Muscle layer of duodenum (tissue), 2 donors: ENCODE results near the gene CAMKMT.

Source experiments
- H3K27ac ChIP-seq: one replicate; pipeline ENCODE4 v1.7.0; 2013; ENCODE audit warnings: mild to moderate bottlenecking, low read length
- H3K27me3 ChIP-seq: one replicate; pipeline ENCODE4 v1.7.0; 2013; ENCODE audit warnings: low read depth, mild to moderate bottlenecking, control low read depth, low read length
- H3K36me3 ChIP-seq, 2 donors: one replicate each; pipeline ENCODE4 v1.7.0; 2013; ENCODE audit warnings: low read length in 2 of 2, control low read depth in 1 of 2, mild to moderate bottlenecking in 1 of 2; ENCODE audit not compliant: insufficient read depth in 2 of 2, control insufficient read depth in 1 of 2
- H3K4me1 ChIP-seq, 2 donors: one replicate each; pipeline ENCODE4 v1.7.0; 2013; ENCODE audit warnings: low read length in 2 of 2, mild to moderate bottlenecking in 2 of 2, control low read depth in 1 of 2, moderate library complexity in 1 of 2; ENCODE audit not compliant: insufficient read depth in 2 of 2, control insufficient read depth in 1 of 2
- H3K4me3 ChIP-seq, 2 donors: one replicate each; pipeline ENCODE4 v1.7.0; 2013; ENCODE audit warnings: low read length in 2 of 2, low read depth in 1 of 2, mild to moderate bottlenecking in 1 of 2
- H3K9me3 ChIP-seq, 2 donors: one replicate each; pipeline ENCODE4 v1.7.0; 2013; ENCODE audit warnings: low read length in 2 of 2, control low read depth in 1 of 2, mild to moderate bottlenecking in 1 of 2; ENCODE audit not compliant: control insufficient read depth in 1 of 2
- donor health status: healthy.

CAMKMT gene

DNA sequence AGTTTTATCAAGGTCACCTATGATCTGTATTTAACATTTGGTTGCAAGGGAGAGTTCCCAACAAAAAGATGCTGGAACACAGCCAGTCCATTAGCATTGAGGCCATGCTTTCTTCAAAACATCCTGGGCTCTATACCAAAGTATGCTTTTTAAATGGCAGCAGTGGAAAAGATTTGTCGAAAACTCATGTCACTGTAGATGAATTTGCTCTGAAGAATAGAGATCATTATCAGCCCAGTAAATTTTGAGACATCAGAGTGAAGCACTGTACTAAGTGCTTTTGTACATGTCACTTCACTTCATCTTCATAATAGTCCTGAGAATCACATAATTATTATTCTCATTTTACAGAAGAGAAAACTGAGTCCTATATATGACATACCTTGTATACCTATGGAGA is 189.8 kb downstream of the CAMKMT start:
- H3K27me3 ChIP-seq = no peaks in the 10 kb centered on the region
- no peaks in the 10 kb centered on the region for H3K4me1 ChIP-seq
- H3K27ac ChIP-seq = no peak overlapping the region
- no peak overlapping the region for H3K4me3 ChIP-seq
- no peaks in the 10 kb centered on the region for H3K9me3 ChIP-seq
- H3K36me3 ChIP-seq = no peaks in the 10 kb centered on the region

DNA sequence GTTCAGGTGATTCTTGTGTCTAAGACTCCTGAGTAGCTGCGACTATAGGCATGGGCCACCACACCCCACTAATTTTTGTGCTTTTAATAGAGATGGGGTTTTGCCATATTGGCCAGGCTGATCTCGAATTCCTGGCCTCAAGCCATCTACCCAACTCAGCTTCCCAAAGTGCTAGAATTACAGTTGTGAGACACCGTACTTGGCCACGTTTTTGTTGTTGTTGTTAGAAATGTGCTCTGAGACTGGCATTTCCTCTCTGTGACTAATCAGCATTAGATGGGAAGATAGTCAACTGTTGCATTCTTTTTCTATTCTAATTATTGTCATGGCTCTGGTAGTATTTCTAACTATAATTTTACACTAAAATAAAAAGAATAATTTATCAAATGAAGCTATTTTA is 191.7 kb downstream of the CAMKMT start:
- Histone ChIP-seq H3K4me1 (no peaks in the 10 kb centered on the region), H3K27ac (no peak overlapping the region), H3K27me3 (no peaks in the 10 kb centered on the region), H3K9me3 (peaks cover 0 to 2% of the 10 kb centered on the region in 2 donors), H3K4me3 (no peak overlapping the region), H3K36me3 (no peaks in the 10 kb centered on the region)

DNA sequence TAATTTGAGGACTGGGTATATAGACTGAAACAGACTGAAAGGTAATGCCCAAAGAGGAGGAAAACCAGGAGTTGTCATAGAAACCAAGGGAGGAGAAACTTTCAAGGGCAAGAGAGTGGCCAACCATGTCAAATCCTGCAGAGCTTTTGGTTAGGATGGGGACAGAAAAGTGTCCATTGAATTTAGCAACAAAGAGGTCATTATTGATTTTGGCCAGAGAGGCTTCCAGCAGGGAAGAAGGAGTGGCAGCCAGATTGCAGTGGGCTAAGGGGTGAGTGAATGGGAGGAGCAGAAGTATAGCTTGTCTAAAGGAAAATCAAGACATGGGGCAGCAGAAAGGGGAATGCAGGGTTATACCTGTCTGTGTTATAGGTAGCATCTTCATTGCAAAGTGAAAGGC is 194.0 kb downstream of the CAMKMT start:
- Histone ChIP-seq H3K27ac (no peak overlapping the region), H3K4me3 (no peak overlapping the region), H3K36me3 (no peaks in the 10 kb centered on the region), H3K9me3 (peaks cover 0 to 3% of the 10 kb centered on the region in 2 donors), H3K27me3 (no peaks in the 10 kb centered on the region), H3K4me1 (no peaks in the 10 kb centered on the region)

DNA sequence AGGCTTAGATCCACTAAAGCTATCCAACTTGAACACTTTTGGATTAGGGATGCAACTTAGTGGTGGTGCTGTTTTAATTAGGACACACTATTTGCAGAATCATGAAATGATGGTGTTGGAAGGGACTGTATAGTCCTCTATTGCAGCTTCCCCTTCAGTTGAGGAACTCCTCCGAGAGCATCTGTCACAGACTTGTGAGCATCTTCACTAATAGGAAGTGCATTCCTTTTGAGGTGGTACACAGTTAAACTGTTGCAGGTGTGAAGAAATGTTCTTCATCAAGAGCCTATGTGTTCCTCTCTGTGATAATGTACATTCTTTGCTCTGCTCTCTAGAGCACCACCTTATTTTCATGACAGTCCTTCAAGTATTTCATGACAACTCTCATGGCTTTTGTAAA is 197.4 kb downstream of the CAMKMT start:
- no peaks in the 10 kb centered on the region for H3K4me1 ChIP-seq
- no peaks in the 10 kb centered on the region for H3K27me3 ChIP-seq
- no peak overlapping the region for H3K27ac ChIP-seq
- H3K4me3 ChIP-seq = no peak overlapping the region
- no peaks in the 10 kb centered on the region for H3K36me3 ChIP-seq
- H3K9me3 ChIP-seq = peaks cover 0 to 3% of the 10 kb centered on the region in 2 donors

DNA sequence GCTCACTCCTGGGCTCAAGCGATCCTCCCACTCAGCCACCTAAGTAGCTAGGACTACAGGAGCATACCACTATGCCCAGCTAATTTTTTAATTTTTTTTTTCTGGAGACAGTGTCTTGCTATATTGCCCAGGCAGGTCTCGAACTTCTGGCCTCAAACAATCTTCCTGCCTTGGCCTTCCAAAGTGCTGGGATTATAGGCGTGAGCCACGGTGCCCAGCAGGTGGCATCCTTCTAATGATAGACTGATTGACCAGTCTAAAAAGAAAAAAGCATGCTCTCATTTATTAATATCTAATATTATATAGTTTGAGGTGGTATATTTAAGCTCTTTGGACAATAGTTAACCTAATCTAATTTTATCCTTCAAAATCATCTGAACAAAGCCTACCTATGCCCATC is 198.6 kb downstream of the CAMKMT start:
- Histone ChIP-seq H3K27me3 (no peaks in the 10 kb centered on the region), H3K9me3 (peaks cover 0 to 3% of the 10 kb centered on the region in 2 donors), H3K4me1 (no peaks in the 10 kb centered on the region), H3K36me3 (no peaks in the 10 kb centered on the region), H3K27ac (no peak overlapping the region), H3K4me3 (no peak overlapping the region)

DNA sequence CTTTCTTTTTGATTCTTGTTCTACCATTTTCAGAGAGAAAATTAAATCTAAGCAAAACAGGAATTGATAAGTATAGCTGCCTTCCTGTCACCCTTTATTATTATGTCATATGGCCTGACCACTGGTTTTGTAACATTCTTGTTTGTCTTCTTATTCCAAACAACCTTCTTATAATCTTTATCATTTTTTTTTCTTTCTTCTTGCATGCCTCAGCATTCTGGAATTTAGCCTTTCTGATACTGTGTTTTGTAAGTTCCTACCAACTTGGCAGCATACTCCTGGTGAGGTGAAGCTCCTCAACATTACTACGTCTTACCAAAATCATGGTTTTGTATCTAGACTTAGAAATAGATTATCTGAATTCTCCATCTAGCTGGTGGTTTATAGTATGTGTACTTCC is 199.2 kb downstream of the CAMKMT start:
- no peaks in the 10 kb centered on the region for H3K4me1 ChIP-seq
- no peaks in the 10 kb centered on the region for H3K36me3 ChIP-seq
- H3K27me3 ChIP-seq = no peaks in the 10 kb centered on the region
- H3K9me3 ChIP-seq = peaks cover 0 to 3% of the 10 kb centered on the region in 2 donors
- H3K4me3 ChIP-seq = no peak overlapping the region
- H3K27ac ChIP-seq = no peak overlapping the region

DNA sequence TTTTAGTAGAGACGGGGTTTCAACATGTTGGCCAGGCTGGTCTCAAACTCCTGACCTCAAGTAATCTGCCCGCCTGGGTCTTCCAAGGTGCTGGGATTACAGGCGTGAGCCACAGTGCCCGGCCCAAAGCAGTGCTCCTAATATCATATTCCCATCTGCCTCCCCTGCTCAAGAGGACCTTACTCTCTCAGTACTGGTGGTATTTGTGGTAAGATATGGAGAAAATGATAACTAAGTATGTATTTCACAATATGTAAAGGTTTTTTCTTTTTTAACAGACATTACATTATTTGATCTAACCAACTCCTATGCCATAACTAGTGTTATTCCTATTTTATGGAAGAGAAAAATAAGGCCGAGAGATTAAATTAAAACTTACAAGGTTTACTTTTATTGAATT is 201.0 kb downstream of the CAMKMT start:
- H3K4me1 ChIP-seq = no peaks in the 10 kb centered on the region
- no peaks in the 10 kb centered on the region for H3K36me3 ChIP-seq
- H3K27me3 ChIP-seq = no peaks in the 10 kb centered on the region
- H3K27ac ChIP-seq = no peak overlapping the region
- H3K4me3 ChIP-seq = no peak overlapping the region
- peaks cover 0 to 3% of the 10 kb centered on the region in 2 donors for H3K9me3 ChIP-seq

DNA sequence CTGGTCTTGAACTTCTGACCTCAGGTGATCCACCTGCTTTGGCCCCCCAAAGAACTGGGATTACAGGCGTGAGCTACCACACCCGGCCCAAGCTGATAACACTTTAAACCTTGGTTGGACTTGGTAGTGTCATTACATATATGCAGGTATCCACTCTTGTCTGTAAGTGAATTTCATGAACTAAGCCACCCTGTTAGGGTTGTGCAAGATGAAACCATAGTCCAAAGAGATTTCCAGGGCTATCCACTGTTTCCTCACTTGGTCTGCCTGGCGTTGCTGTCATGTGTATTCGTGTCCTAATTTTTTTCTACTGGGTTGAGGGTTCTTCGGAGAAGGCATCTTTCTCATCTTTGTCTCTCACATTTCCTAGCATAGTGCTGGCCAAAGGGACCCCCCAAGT is 203.0 kb downstream of the CAMKMT start:
- H3K36me3 ChIP-seq = no peaks in the 10 kb centered on the region
- H3K9me3 ChIP-seq = no peaks in the 10 kb centered on the region
- no peaks in the 10 kb centered on the region for H3K4me1 ChIP-seq
- H3K27me3 ChIP-seq = no peaks in the 10 kb centered on the region
- H3K27ac ChIP-seq = no peak overlapping the region
- H3K4me3 ChIP-seq = no peak overlapping the region

DNA sequence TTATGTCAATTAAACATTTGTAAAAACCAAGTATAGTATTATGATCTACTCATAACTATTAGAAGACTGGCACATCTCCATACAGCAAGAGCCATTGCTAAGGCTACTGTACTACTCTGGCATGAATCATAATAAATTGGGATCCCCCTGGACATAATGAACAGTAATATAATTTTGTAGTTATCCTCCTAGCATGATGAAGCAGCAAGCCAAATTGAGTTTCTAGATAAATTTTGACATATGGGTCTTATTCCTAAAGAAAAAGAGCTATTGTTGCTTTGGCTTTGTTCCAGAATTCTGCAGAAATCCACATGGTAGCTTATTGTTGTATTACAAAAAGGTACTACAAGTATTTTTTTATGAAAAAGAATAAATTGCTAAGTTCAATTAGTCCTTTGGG is 204.3 kb downstream of the CAMKMT start:
- Histone ChIP-seq H3K4me3 (no peak overlapping the region), H3K9me3 (no peaks in the 10 kb centered on the region), H3K36me3 (no peaks in the 10 kb centered on the region), H3K4me1 (no peaks in the 10 kb centered on the region), H3K27me3 (no peaks in the 10 kb centered on the region), H3K27ac (no peak overlapping the region)

DNA sequence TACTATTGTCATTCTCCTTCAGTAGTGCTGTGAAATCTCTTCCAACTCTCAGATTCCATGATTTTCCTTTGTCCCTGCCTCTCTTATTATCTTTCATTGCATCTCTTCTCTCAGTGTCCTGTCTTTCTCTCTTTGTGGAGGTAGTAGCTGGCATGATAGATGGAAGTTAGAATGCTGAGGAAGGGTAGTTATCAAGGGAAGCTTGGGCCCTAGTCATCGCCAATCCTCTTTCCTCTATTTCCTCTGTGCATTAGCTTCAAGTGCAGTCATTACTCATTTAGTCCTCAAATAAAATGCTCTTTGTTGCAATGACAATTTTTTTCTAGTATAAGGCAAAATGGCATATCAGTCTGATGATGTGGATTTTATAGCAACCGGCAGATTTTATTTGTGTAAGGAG is 207.7 kb downstream of the CAMKMT start:
- H3K36me3 ChIP-seq = no peaks in the 10 kb centered on the region
- H3K4me1 ChIP-seq = no peaks in the 10 kb centered on the region
- H3K4me3 ChIP-seq = no peak overlapping the region
- H3K27ac ChIP-seq = no peak overlapping the region
- H3K9me3 ChIP-seq = no peaks in the 10 kb centered on the region
- H3K27me3 ChIP-seq = no peaks in the 10 kb centered on the region

DNA sequence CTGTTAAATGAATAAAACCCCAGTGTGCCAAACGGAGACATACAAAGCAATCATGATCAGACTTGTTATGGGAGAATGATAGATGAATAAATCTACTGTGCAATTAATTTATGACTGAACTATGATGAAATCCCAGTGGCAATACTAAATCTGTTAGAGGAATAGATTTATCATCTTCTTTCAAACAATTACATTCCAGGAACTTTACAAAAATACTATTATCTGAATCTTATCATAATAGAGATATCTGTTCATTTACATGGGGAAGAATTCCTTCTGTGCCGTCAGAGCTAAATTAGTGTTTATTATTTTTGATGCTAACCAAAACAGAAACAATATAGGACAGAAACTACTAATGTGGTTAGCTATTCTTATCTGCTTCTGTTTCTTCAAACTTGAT is 208.5 kb downstream of the CAMKMT start:
- Histone ChIP-seq H3K27ac (no peak overlapping the region), H3K4me3 (no peak overlapping the region), H3K27me3 (no peaks in the 10 kb centered on the region)

DNA sequence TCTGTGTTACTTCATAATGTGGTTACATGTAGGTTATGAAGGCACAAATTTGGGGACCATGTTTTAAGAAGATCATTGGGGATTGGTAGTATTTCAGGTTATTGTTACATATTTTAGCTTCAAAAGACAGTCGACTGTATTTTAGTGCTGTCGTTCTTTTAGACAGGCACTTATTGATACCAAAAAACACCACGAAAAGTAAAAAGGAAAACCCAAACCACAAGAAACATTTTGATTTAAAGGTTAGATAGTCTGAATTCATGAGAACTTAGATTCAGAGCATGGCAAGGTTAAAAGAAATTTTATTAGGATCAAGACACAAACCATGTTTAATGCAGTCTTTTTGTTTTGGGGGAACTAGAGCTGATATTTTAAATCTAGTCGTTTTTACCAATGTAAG is 209.0 kb downstream of the CAMKMT start:
- Histone ChIP-seq H3K27me3 (no peaks in the 10 kb centered on the region), H3K27ac (no peak overlapping the region), H3K9me3 (no peaks in the 10 kb centered on the region), H3K4me1 (no peaks in the 10 kb centered on the region), H3K4me3 (no peak overlapping the region), H3K36me3 (no peaks in the 10 kb centered on the region)

More for the DNA sequence above, 208.5 kb downstream of the CAMKMT start:
- Histone ChIP-seq H3K36me3 (no peaks in the 10 kb centered on the region), H3K4me1 (no peaks in the 10 kb centered on the region), H3K9me3 (no peaks in the 10 kb centered on the region)
